Measurements from ENCODE around the gene GCK.

The GCK gene

GRCh38 chr7:44116789-44117666 is 72.2 kb downstream of the GCK start:
- Histone ChIP-seq H3K4me2 (ENCODE audit: low read length) (no peak overlapping the region), H3K36me3 (ENCODE audit: control insufficient read depth, low read length) (peaks cover 83% of the 10 kb centered on the region), H3K9me2 (replicated peaks; ENCODE audit: control insufficient read depth, low read length) (no peaks in the 10 kb centered on the region), H4K20me1 (ENCODE audit: control insufficient read depth, insufficient read depth, low read depth, low read length) (no peaks in the 10 kb centered on the region), H3F3A (ENCODE audit: control insufficient read depth, insufficient read depth) (no peaks in the 10 kb centered on the region), H3K4me1 (ENCODE audit: control insufficient read depth, low read length) (peaks cover 24% of the 10 kb centered on the region), H3K4me3 (ENCODE audit: low read length) (no peak overlapping the region), H3K79me2 (ENCODE audit: control insufficient read depth, low read length) (peaks cover 42% of the 10 kb centered on the region), H3K9me3 (ENCODE audit: control insufficient read depth, insufficient read depth, low read length) (no peaks in the 10 kb centered on the region), H3K27me3 (ENCODE audit: control insufficient read depth, low read length) (no peaks in the 10 kb centered on the region), H3K27ac (ENCODE audit: low read depth, low read length) (no peak overlapping the region)
- no peak for TF ChIP-seq CTCF (IDR thresholded peaks at IDR 0.05; ENCODE audit: low read depth, low read length, poor library complexity, severe bottlenecking)
- TF ChIP-seq EZH2phosphoT487 (IDR thresholded peaks at IDR 0.05; ENCODE audit: borderline replicate concordance, low read length): no peak

- Histone ChIP-seq H3K4me3 (ENCODE audit: low read length) (no peak overlapping the region), H3K4me2 (ENCODE audit: low read length) (no peak overlapping the region), H3K27me3 (ENCODE audit: control insufficient read depth, low read length) (no peaks in the 10 kb centered on the region), H4K20me1 (ENCODE audit: control insufficient read depth, insufficient read depth, low read depth, low read length) (no peaks in the 10 kb centered on the region), H3K79me2 (ENCODE audit: control insufficient read depth, low read length) (peaks cover 34% of the 10 kb centered on the region), H3K9me2 (replicated peaks; ENCODE audit: control insufficient read depth, low read length) (no peaks in the 10 kb centered on the region), H3K27ac (ENCODE audit: low read depth, low read length) (no peak overlapping the region), H3K36me3 (ENCODE audit: control insufficient read depth, low read length) (peaks cover 75% of the 10 kb centered on the region), H3K9me3 (ENCODE audit: control insufficient read depth, insufficient read depth, low read length) (no peaks in the 10 kb centered on the region), H3K4me1 (ENCODE audit: control insufficient read depth, low read length) (peaks cover 16% of the 10 kb centered on the region), H3F3A (ENCODE audit: control insufficient read depth, insufficient read depth) (no peaks in the 10 kb centered on the region)
- TF ChIP-seq EZH2phosphoT487 (IDR thresholded peaks at IDR 0.05; ENCODE audit: borderline replicate concordance, low read length) (no peak), CTCF (IDR thresholded peaks at IDR 0.05; ENCODE audit: low read depth, low read length, poor library complexity, severe bottlenecking) (no peak)
Measured at GRCh38 chr7:44116087-44116788, 73.0 kb downstream of the GCK start.

- Histone ChIP-seq H3K36me3 (ENCODE audit: control insufficient read depth, low read length) (peaks cover 60% of the 10 kb centered on the region), H3K27me3 (ENCODE audit: control insufficient read depth, low read length) (no peaks in the 10 kb centered on the region), H4K20me1 (ENCODE audit: control insufficient read depth, insufficient read depth, low read depth, low read length) (no peaks in the 10 kb centered on the region), H3K4me1 (ENCODE audit: control insufficient read depth, low read length) (0 out of 2 replicates have a peak, but pooled peaks cover 3% of the 10 kb centered on the region), H3K4me2 (ENCODE audit: low read length) (no peak overlapping the region), H3F3A (ENCODE audit: control insufficient read depth, insufficient read depth) (no peaks in the 10 kb centered on the region), H3K27ac (ENCODE audit: low read depth, low read length) (no peak overlapping the region), H3K4me3 (ENCODE audit: low read length) (no peak overlapping the region), H3K79me2 (ENCODE audit: control insufficient read depth, low read length) (peaks cover 19% of the 10 kb centered on the region), H3K9me2 (replicated peaks; ENCODE audit: control insufficient read depth, low read length) (no peaks in the 10 kb centered on the region), H3K9me3 (ENCODE audit: control insufficient read depth, insufficient read depth, low read length) (no peaks in the 10 kb centered on the region)
- TF ChIP-seq CTCF (IDR thresholded peaks at IDR 0.05; ENCODE audit: low read depth, low read length, poor library complexity, severe bottlenecking): no peak
Measured at GRCh38 chr7:44114586-44115310, 74.5 kb downstream of the GCK start.
